Cardiac fibroblast (primary cell): Measurements from ENCODE around the gene FNDC3A.
"Not testable (repeated sequence)": the region's sequence is repeated elsewhere in the genome, so short reads cannot be mapped to it uniquely, and the experiment has no call there.

Experiments used
- DNase-seq, 2 donors: peaks; one replicate each; pipeline versions ENCODE4 v3.0.0 to v3.0.0-alpha.2; 2010; ENCODE audit warnings: low read depth in 2 of 2
- H3K4me3 ChIP-seq, 2 donors: replicated peaks in 1 of 2; 1 replicate in 1 of 2; 2 replicates in 1 of 2; pipeline ENCODE4 v1.5.1; 2011; ENCODE audit warnings: low read depth in 2 of 2, low read length in 2 of 2, mild to moderate bottlenecking in 2 of 2, moderate library complexity in 1 of 2
- CTCF ChIP-seq: IDR thresholded peaks from one replicate; pipeline ENCODE4 v1.5.1; 2011; ENCODE audit warnings: low read depth, mild to moderate bottlenecking, low read length, inconsistent platforms

The FNDC3A gene

GRCh38 chr13:49132479-49133002 lies 156.8 kb downstream of the FNDC3A start:
- DNase-seq, result no peak
- TF ChIP-seq CTCF, result no peak
- no peak overlapping the region for H3K4me3 ChIP-seq

DNA sequence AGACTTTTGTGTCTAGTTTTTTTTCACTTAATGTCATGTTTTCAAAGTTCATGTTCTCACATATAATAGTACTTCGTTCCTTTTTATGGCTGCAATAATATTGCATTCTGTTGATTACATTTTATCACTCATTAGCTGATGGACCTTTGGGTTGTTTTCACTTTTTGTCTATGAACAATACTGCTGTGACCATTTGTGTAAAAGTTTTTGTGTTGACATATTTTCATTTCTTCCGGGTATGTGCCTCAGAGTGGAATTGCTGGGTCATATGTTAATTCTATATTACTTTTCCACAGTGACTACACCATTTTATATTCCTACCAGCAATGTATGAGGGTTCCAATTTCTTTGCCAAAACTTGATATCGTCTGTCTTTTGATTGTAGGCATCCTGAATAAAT lies 158.6 kb downstream of the FNDC3A start:
- DNase-seq, result no peak
- TF ChIP-seq CTCF, result no peak
- no peak overlapping the region for H3K4me3 ChIP-seq

DNA sequence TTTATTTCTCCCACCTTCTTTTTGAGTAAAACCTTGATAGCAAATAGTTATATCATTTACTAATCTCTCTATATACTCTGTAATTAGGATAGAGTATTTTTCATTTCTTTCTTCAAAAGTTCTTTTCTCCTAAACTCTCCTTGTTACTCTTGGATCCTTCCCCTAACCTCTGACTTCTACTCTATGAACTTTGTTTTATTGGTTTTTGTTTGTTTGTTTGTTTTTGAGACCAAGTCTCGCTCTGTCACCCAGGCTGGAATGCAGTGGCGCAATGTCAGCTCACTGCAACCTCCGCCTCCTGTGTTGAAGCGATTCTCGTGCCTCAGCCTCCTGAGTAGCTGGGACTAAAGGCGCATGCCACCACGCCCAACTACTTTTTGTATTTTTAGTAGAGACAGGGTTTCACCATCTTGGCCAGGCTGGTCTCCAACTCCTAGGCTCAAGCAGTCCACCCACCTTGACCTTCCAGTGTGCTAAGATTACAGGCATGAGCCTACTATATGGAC lies 161.5 kb downstream of the FNDC3A start:
- DNase-seq, H3K4me3 ChIP-seq: not testable (repeated sequence)

DNA sequence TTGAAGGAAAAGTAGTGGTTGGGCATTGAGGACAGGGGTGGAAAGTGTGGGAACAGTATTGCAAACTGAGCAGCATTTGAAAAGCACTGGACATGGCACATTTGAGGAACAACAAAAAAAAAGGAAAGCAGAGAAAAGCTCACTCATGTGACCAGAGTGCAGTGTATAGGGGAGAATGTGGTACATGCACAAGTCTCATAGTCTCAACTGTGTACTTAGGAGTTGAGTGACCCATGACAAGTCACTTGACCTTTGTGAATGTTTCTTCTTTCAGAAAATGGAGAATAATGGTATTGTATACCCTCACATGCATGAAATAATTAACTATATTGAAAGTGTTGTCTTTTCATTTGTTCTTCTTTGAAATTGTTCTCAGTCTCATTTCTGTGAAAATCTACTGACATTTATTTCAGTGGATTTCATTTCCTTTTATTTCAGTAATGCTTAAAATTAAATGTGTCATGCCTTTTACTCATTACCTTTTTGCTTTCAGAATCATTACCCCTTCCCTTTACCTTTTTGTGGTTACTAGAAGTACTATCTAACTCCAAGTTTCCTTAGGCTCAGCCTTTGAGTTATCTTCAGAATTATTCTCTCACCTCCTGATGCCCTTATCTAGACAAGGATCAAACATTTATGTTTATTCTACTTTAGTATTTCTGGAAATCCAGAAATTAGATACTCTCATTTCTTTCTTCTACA lies 165.3 kb downstream of the FNDC3A start:
- TF ChIP-seq CTCF, result no peak
- DNase-seq, result no peak
- no peak overlapping the region for H3K4me3 ChIP-seq

DNA sequence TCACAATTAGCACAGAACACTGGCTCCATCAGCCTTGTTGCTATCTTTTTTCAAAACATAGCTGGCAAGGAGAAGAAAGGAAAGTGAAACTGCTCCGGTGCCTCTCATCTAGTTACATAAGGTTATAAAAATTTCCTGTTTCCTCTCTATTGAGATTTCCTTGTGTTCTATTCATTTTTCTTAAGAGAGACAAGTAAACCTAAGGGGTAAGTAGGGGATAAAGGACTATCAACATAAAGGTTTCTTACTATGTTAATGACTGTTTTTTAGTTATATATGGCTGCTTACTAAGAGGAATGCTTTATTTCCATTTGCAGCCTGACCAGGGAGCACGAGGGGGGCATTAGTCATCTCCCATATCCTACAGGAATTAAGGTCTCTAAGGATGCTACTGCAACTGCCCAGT lies 171.2 kb downstream of the FNDC3A start:
- no peak for TF ChIP-seq CTCF
- peak overlapping the region in 1 of 2 donors; percentile 21 for H3K4me3 ChIP-seq
- DNase-seq, result peak; percentile 64 to 77

- no peak overlapping the region for H3K4me3 ChIP-seq
- no peak for TF ChIP-seq CTCF
- DNase-seq, result no peak
Observed at GRCh38 chr13:49148405-49148804, 172.7 kb downstream of the FNDC3A start.

- DNase-seq, H3K4me3 ChIP-seq: not testable (repeated sequence)
Observed at GRCh38 chr13:49157955-49158584, 182.4 kb downstream of the FNDC3A start.

- H3K4me3 ChIP-seq, DNase-seq: not testable (repeated sequence)
Observed at GRCh38 chr13:49163162-49163561, 187.4 kb downstream of the FNDC3A start.
